Measurements from ENCODE around the gene MUC21.

The MUC21 gene

DNA sequence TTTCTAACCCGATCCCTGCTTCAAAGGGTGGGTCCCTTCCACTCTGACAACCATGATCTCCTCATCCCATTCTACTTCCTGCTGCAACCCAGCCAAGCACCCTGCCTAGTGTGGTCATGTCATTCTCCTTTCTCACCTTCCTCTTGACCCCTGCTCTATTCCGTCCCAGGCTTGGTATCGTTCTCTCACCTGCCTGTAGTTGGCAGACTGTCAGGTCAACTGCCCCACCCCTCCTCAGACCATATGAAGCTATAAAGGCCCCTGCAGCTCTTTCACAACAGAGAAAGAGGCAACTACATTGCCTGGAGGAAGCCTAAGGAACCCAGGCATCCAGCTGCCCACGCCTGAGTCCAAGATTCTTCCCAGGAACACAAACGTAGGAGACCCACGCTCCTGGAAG is at the start of gene MUC21:
MUC21 (plus strand) TSS at position 280 of the 400 bp plus-strand sequence. CDS start 241 bp downstream, outside the sequence.
- DNase-seq (ENCODE audit: low read depth): no peak
- no peak within 1 kb of the TSS for H3K4me3 ChIP-seq (replicated peaks; ENCODE audit: low read depth, low read length)
- TF ChIP-seq, protein P1, sequence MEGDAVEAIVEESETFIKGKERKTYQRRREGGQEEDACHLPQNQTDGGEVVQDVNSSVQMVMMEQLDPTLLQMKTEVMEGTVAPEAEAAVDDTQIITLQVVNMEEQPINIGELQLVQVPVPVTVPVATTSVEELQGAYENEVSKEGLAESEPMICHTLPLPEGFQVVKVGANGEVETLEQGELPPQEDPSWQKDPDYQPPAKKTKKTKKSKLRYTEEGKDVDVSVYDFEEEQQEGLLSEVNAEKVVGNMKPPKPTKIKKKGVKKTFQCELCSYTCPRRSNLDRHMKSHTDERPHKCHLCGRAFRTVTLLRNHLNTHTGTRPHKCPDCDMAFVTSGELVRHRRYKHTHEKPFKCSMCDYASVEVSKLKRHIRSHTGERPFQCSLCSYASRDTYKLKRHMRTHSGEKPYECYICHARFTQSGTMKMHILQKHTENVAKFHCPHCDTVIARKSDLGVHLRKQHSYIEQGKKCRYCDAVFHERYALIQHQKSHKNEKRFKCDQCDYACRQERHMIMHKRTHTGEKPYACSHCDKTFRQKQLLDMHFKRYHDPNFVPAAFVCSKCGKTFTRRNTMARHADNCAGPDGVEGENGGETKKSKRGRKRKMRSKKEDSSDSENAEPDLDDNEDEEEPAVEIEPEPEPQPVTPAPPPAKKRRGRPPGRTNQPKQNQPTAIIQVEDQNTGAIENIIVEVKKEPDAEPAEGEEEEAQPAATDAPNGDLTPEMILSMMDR (IDR thresholded peaks at IDR 0.05; ENCODE audit: low read length, missing control alignments): no peak

DNA sequence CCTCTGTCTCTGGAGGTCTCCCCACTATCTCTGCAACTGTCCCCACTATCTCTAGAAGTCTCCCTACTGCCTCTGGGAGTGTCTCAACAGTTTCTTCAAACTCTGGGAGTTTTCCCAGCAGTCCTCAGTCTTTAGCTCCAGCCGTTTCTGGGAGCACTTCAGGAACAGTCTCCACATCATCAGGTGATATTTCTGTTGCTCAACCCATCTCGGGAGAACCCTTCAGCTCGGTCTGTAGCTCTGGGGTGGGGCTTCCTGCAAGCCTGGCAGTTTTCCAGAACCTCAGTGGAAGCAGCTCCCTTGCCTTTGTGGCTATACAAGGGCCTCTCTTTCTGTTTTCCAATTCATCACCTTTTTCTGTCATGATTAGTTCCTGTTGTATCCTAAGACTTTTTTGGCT is 48.5 kb upstream of the MUC21 start:
- TF ChIP-seq, protein P1 (IDR thresholded peaks at IDR 0.05; ENCODE audit: low read length, missing control alignments): no peak
- H3K4me3 ChIP-seq (replicated peaks; ENCODE audit: low read depth, low read length): no peak overlapping the region
- DNase-seq (ENCODE audit: low read depth): peak; percentile 59

DNA sequence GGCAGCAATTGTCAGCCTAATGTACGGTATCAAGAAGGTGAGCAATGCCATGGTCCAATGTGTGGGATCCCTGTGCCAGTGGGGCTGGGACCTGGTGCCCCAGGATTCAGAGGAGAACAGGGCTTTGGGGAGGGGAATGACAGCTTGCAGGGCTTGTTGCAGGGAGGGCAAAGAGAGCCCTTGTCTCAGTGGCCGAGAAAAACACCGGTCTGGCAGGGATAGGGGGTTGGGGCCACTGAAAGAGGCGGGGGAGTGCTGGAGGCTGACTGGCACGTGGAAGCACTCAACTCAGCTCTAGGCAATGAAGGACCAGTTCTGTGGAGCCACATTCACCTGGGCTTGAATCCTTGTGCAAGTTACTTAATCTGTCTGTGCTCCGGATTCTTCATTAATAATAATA is 46.3 kb upstream of the MUC21 start:
- TF ChIP-seq, protein P1 (IDR thresholded peaks at IDR 0.05; ENCODE audit: low read length, missing control alignments): no peak
- H3K4me3 ChIP-seq (replicated peaks; ENCODE audit: low read depth, low read length): no peak overlapping the region
- DNase-seq (ENCODE audit: low read depth): no peak

DNA sequence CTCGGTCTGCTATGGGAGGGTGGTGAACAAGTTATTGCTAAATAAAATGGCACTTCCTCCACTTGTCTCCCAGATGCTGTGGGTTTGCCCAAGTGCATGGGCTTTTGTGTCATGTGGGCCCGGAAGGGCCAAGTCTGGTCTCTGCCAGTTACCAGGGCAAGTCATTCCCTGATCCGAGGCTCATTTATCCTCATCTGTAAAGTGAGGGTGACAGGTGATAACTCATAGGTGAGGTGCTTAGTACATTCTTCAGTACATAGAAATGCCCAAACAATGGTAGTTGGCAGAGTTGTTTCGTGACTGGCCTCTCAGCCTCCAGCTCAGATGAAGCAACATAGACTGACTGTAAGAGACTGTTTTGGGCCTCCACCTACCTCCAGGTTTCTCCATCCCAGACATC is 44.8 kb upstream of the MUC21 start:
- TF ChIP-seq, protein P1 (IDR thresholded peaks at IDR 0.05; ENCODE audit: low read length, missing control alignments): no peak
- H3K4me3 ChIP-seq (replicated peaks; ENCODE audit: low read depth, low read length): no peak overlapping the region
- DNase-seq (ENCODE audit: low read depth): no peak

DNA sequence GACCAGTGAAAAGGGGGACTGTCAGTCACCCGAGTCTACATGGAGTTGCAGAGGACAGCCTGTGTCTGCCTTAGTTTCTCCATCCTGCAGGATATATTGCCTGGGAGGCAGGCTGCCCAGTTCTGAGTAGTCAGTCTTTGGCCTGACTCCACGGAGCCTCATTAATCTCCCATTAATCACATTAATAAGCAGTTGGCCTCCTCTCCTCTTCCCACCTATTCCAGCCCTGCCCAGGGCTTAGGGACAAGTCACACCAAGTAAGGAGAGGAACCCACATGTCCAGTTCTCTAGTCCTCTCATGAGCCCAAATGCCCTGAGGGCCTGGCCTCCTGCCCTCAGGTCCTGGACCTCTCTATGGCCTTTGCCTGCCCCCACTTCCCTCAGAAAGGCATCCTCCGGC is 44.0 kb upstream of the MUC21 start:
- DNase-seq (ENCODE audit: low read depth): no peak

DNA sequence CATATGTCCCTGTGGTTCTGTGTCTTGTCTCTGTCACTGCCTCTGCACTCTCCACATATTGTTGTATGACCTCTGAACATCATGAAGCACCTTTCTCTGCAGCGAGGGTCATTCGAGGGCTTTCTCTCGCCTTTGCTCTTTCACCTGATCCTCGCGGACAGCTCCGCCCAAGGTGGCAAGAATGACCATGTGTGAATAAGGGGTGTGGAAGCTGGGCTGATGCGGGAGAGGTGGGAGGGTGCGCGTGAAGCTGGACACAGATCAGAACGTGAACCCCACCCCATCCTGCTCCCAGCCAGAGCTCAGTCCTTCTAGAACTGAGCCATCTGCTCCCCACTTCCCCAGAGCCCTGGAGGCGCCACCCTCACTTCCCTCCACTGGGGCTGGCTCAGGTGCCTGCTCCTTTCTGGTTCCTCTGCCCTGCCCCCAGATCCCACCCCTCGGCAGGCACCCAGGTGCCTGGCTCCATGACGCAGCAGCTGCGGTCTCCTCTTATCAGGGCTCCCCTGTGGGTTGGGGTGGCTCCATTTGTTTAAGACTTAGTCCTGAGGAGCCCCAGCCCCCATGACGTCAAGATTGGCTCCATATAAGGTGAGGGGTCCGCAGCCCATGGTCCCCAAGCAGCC is 43.0 kb upstream of the MUC21 start, which contains the start of gene MUCL3:
MUCL3 (plus strand) TSS at position 613 of the 626 bp plus-strand sequence. CDS start 27 bp downstream, outside the sequence.
- H3K4me3 ChIP-seq (replicated peaks; ENCODE audit: low read depth, low read length): no peak within 1 kb of the TSS
- DNase-seq (ENCODE audit: low read depth): no peak
- TF ChIP-seq, protein P1 (IDR thresholded peaks at IDR 0.05; ENCODE audit: low read length, missing control alignments): no peak

More for the DNA sequence above, 44.0 kb upstream of the MUC21 start:
- TF ChIP-seq, protein P1 (IDR thresholded peaks at IDR 0.05; ENCODE audit: low read length, missing control alignments): no peak
- no peak overlapping the region for H3K4me3 ChIP-seq (replicated peaks; ENCODE audit: low read depth, low read length)

All from fibroblast of pulmonary artery (primary cell).